ENCODE results near the gene PCCA.

The PCCA gene

DNA sequence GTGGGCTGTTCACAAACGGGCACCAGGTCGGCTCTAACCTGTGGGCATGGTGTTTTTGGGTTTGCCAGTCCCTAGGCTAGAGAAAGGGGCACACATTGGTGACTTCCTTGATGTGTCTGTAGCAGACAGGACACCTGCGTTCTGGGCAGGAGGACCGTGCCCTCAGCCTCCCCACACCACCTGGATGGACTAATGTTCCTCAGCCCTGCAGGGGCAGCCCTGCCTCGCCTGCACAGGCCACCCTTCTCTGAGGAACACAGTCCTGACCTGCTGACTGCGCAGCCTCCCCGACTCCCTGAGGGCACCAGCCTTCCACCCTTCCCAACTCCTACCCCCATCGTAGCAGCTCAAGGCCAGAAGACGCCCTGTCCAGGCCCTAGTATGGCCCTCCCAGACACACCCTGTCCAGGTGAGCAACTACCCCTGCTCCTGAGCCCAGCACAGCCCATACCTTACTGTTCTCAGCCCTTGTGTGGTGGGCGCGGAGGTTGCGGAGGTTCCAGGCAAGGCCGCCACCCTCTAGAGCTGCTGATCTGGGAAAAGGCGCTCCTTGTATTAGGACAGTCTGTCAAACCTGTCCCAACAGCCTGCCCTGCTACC lies 444.0 kb downstream of the PCCA start:
- DNase-seq, result no peak

DNA sequence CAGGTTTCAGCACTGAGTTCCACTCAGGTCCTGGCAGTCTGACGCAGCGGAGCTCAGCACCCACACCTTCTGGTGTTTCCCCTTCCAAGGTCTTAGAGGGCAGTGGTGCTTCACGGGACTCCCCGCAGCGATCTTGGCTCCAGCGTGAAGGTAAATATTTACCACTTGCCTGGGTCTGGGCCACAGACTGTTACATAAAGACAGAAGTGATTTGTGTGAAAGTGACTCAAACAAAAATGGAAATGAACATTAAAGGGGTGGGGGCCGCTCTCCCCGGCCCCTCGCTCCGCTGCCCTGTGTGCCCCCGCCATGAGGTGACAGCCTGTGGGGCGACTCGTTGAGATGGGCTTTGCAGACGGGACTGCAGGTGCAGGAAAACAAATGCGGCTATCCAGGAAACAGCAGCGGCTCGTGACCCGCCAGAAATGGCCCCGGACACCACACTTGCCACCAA lies 444.7 kb downstream of the PCCA start:
- DNase-seq, result no peak

DNA sequence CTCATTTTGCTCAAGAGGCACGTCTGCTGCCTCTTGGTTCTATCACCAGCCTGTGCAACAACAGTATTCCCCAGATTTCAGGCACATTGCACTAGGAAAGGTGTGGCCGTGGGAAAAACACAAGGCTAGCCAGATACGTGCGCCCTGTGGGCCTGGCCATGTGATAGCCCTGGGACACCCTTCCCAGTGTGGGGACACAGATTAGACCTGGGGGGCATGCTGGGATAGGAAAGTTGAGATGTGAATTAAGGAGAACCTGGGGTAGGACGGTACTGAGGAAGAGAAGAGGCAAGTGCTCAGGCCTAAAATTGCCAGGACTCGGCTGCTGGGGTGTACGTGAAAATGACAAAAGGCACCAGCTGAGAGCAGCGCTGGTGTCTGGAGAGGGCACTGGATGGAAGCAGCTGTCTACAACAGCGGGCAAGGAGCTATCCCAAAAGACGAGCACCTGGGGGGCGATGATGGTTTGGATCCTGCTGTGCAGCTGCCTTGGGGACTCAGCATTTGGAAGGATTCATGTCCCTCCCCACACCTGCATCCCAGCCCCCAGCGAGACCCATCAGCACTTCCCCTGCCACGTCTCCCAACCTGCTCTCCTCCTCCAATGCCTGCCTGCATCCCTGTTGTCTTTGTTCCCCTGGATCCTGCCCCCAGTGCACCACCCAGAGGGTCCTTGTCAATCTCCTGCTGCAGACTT lies 445.4 kb downstream of the PCCA start:
- DNase-seq, result no peak

DNA sequence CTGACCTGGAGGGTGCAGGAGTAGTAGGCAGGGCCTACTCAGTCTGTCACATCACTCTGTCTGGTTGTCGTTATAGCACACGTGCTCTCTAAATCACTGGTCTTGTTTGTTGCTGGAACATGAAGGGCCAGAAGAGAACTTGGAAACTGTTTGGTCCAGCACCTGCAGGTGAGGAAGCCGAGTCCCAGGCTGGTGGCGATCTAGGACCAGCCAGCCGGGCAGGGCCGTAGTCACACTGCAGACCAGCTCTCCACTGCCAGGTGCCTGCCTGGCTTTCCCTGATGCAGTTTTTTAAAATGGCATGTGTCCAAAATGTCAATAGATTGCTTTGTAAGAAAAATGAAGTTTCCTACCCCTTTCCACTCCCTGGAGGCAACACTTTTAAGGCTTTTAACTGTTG lies 446.0 kb downstream of the PCCA start:
- no peak for DNase-seq

DNA sequence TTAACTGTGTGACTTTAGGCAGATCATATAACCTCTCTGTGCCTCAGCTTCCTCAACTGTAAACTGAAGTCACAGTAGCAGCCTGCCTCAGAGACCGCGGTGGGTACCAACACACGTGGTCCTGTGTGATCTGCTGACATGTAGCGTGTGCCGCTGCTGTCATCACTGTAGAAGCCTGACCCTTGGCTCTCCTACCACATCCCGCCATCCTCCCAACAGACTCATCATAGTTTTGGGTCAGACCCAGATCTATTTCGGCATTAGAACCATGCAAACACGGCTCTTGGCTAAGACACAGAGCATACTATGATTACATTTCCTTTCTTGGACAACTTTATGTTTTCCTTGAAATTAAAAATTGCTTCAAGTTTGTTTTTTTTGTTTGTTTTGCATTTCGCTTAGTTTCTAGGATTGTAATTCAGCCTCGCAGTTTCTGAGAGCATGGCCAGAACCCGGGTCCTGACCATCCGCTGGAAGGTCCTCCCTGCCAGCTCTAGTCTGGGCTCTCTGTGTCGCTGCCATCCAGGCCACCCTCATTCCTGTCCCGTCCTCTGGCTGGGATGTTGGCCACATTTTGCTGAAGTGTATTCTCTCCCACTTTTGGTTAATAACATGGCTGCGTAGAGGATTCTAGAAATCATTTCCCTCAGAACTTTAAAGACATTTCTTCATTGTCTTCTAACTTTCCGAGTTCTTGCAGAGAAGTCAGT lies 446.7 kb downstream of the PCCA start:
- no peak for DNase-seq

DNA sequence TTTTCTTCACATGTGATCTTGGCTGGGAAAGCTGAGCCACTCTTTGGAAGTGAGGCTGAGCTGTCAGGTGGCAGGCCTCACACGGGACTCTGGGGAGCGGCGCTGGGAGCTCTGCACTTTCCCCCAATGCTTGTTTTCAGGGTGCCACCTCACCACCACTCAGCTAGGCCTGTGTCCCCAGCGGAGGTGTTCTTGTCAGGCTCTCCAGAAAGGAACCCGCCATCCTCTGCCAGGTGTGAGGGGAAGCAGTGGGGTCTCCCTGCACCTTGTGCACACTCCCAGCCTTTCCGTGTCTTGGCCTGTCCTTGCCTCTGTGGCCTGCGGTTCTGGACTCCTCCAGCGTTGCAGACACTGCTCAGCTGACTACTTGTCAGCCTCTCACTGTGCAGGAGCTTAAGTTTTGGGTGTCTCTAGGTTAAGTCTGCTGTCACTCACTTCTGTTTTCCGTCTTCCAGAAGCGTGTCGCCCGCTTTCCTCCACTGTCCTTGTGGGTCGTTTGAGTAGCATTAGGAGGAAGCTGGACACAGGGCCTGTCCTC lies 447.8 kb downstream of the PCCA start:
- DNase-seq, result no peak

DNA sequence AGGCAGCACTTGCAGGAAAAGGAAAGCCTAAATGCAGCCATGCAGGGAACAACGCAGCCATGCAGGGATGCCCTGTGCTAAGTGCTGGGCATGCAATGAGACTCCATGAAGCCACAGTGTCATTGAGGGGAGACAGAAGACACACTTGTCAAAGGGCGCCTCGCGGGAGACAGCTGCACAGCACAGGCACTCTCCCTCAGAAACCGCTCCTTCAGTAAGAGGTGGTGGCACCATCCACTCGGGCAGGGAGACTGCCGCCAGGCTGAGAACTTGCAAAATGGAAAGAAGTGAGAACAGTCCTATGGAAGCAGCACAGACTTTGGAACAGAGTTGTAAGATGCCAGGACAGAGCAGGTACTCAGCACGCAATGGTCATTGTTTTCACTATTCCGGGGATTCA lies 448.6 kb downstream of the PCCA start:
- no peak for DNase-seq

DNA sequence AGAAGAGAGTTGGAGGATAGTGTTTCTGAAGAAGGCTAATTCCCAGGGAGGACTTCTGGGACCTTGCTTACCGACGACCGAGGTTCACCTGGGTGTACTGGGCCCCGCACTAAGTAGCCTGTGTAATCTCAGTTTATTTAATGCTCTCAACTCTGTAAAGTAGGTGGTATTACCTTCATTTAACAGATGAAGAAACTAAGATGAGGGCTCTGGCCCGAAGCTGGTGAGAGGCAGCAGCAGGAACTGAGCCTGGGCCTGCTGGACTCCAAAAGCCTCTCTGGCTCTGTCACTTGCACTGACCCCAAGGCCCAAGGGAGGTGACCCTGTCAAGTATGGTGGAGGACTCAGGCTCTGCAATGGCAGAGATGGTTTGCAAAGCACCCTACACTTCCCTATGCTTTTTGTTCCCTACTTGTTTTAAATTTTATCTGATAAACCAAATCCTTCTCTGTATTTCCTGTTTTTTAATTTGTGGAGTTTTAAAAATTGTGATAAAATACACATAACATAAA lies 449.1 kb downstream of the PCCA start:
- DNase-seq, result no peak

DNA sequence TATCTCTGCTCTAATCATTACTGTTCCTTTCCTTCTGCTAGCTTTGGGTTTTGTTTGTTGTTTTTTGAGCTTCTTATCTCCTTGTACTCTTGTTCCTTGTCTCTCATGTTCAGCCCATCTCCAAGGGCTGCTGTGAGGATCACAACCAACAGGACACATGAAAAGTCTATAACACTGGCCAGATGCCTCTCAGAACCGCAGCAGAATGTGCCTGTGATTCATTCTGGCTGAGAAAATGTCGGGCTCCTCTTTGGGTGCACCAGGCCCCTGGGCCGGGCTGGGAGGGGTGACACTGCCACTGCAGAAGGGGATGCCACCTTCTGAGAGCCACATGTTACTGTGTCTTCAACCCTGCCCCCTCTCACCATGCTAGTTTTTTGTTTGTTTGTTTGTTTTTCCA lies 451.7 kb downstream of the PCCA start:
- no peak for DNase-seq

DNA sequence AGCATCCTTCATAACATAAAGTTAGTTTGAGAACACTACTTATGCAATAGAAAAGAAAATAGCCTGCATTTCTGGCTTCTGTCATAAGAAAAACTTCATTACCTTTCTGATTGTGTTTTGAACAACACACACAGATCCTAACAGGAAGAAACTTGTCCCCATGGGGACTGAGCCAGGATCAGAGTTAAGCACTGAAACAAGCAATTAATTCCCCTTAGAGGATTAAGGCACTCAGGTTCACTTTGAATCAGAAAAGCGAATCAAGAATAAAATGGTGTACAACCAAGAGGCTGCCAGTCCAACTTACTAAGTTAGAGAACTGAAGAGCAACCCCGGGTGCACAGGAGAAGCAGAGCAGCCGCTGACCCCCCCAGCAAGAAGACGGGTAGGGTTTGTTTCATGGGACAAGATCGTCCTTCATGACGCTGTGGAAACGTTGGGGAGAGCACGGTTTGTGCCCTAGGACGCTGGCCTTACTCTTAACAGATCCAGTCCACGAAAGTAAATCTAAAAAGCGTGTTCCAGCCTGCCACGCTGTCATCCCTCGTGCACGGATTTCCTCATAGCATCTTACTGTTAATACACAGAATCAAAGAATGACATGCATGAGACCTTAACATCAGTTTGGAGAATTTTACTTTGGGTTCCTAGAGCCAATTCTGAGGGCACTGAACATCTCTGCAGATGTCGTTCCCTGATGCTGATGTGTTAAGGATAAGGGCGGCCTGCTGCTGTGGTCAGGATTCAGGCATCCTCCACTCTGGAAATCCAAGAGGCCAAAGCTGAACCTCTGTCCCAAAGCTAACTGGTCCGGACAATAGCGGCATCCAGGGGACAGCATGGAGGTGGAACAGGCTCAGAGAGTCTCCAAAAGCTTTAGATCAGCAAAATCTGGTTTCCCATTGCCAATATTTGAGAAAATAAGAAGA lies 453.3 kb downstream of the PCCA start:
- no peak for DNase-seq

DNA sequence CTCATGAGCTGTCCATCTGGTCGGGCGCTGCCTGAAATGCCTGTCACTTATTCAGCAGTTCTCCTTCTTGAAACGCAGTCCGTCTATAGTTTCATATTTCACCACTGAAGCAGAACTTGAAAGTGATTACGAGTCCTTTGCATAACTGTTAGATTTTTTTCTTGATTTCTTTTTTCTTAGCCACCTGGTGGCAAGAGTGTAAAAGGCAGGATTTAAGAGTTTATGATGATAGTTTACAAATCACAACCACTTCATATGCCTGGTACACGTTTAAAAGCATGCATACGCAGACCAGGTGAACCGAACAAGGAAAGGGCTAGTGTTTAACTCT lies 453.9 kb downstream of the PCCA start:
- no peak for DNase-seq

DNA sequence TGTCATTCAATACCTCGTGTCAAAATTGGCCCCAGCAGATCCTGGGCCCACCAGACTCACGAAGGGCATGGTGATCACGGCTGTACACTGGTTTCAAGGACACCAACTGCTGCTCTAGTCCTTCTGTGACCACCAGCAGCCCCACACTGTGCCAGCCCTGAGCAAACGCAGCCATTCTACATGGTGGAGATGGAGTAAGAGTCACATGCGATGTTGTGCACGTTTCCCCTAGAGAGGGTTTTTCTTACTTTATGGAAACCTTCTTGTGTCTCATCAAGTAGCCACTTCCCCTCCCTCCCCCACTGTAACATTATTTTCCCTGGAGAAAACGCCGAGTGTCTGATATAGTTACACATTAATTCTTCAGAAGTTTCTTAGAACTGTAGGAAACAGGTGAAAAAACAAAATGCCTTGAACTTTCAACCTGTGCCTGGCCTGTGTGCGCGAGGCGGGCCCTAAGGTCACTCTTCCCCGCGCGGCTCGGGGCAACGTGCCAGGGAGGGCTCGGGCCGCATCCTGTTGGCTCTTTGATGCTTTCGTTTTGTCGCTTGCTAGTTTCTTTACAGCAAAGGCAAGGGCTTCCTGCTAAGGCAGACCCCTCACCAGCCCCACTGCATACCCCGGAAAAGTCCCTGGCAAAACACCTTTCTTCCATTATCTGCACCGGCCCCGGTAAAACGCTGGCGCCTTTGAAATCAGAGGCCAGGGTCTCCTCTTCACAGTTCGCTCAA lies 455.1 kb downstream of the PCCA start:
- DNase-seq, result no peak

DNA sequence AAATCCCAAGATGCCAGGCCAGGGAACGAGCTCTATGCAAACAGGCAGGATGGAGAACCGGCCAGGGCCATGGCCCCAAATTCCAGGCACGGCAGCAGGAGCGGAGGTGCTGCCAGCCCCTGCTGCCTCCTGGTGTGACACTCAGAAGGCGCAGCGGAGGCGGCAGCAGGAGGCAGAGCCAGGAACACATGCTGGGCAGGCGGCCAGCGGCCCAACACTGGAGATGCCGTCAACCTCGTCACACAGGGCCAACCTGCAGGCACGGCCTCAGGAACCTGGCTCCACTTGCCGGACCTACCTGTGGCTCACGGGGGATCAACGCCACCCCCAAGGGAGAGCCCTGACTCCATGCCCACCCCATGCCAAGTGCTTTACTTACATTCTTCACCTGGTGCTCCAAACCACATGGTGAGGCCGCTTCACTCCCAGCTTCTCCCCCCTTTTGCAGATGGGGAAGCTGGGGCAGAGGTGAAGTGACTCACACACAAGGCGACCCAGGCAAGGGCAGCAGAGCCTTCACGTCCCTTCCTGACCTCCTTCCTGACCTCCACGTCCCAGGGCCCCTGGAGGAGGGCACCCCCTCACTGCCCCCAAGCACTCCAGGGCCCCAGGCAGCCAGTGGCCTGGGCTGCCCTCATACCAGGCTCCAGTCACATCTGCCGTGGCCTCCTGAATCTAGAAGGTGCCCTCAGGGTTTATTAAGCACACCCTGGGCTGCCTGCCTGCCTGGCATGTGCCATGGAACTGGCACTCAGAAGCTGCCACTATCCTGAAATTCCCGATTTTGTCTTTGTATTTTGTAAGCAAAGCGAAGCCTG lies 456.2 kb downstream of the PCCA start:
- no peak for DNase-seq

DNA sequence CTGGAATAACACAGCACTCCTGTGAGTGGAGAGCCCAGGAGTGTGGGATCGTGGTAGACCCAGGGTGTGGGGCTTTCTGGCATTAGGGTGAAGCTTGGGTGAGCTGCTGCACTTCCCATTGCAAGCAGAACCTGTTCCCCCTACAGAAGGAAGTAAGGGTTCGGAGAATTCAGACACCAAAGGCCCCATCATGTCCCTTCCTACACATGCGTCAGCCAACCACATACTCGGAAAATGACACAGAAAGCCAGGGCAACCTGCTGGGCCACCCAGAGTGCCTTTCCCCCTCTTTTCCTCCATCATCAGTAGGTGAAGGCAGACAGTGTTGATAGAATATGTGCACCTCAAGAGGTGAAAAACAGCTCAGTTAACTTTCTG lies 456.8 kb downstream of the PCCA start:
- no peak for DNase-seq

DNA sequence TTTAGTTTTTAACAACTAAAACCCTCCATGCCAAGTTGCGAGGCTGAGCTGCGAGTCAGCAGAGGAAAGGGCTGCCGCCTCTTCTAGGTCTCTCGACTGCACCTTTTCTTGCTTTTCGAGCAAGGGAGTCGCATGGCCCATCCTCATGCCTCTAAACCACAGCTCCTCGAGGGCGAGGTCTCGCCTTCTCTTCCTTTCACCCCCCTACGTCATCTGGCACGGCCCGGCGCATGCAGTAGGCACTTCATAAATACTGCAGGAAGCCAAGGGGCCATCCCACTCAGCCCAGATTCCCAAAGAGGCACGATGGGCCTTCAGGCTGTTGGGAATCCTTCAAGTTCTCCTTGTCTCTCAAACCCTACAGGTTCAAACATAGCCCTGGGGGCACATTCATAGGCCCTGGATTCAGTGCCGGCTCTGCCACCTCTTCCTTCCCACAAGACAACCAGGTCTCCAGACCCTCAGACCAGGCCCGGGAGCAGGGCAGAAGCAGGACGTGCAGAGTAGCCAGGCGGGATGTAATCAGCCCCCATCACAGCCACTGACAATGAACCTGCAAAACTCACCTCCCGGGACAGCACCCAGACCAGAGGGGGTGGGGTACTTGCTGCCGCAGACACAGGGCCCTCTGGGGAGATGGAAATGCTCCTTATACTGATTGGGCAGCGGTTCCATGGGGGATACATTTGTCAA lies 458.0 kb downstream of the PCCA start:
- no peak for DNase-seq

DNA sequence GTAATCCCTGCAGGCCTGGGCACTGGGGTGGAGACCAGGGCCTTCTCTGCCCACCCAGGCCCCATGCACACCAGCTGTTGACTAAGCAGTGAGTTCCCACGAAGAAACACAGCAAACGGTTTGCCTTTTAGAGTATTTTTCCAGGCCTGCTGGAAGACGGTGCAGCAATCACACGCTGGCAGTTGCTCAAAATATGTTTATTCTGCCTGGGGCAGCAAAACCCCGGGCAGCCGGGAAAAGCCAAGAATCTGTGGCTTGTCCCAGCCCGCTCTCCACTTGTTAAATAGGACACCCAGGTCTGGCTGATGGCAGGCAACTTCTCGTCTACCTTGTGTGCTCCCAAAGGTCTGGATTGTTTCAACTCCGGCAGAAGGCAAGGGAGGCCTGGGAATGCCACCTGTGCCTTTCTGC lies 458.9 kb downstream of the PCCA start:
- no peak for DNase-seq

DNA sequence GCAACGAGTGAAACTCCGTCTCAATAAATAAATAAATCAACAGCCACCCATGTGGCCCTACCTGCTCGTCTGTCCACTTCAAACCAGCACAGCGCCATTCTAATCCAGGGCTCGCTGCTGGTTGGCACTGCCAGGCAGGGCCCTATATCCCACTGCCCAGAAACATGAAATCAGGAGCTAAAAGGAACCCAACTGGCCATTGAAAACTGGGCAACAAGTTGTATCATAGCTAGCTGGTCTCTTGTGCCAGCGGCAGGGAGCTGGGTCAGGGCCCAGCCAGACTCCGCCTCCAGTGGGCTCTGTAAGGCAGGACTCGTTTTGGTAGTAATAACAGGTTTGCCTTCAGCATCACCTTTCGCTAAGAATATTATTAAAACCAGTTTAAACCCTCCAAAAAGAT lies 460.4 kb downstream of the PCCA start:
- DNase-seq, result no peak

DNA sequence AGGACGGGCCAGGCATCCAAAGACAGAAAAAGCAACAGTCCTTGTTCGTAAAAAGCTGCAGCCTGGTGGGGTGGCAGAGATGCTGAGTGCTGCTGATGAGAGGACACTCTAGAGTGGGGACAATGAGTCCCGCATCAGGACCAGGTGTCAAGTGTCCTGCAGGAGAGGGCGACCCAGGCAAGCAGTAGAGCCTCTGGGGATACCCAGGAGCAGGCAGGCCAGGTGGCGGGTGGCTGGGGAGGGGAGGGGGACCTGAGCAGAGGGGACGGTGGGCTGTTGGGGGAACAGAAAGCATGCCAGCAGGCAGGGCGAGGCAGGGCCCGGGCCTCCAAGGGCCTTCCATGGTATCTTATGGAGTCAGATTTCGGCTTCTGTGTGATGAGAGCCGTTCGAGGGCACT lies 463.9 kb downstream of the PCCA start:
- DNase-seq, result no peak

DNA sequence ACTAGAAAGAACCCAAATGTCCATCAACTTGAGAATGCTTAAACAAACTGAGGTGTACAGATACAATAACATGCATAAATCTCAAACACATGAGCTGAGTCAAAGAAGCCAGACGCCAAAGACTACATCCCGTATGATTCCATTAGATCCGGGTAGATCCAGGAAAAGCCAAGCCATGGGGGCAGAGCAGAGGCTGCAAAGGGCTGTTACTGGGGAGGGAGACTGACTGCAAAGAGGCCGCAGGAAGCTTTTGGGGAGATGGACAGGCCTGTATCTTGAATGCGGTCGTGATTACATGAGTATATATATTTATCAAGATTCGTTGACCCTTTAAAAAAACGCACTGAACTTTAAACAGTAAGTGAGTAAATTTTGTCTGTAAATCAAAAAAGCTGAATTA lies 471.0 kb downstream of the PCCA start:
- no peak for DNase-seq

DNA sequence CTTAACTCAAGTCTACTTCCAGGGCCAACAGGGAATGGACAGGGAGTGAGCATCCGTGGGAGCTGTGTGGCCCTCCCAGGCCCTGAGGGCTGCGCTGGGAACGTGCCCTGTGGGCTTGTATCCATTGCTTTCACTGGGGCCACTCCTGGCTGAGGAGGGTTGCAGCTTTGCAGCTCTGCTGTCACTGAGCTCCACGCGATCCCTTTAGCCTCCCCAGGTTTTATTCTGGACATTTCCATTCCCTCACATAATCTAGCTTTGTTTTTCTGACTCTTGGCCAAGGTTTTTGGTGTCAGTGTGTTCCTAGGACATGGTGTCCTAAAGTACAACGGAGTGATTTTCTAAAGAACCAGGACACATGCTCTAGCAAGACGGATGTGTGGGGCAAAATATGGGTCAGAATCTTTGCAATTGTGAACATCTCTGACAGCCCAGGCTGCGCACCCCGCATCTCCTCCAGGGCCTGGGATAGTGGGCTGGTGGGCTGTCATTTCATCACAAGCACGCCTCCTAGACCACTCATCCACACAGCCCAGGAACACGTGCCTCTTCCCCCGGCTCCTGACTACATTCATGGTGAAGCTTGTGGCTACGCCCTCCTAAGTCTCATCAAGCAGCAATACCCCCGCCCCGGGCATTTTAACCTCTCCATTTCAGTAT lies 471.7 kb downstream of the PCCA start:
- DNase-seq, result no peak

Data from NCI-H1417 treated with DMSO at 0.1 percent for 48 hours (cell line).